IMR-90 (cell line): ENCODE data around the gene CDR2L. TPM values are rescaled to one million over a fixed set of nuclear protein-coding genes. Genes with fewer than 3 reads are reported as not detected.

Source experiments
- ATAC-seq: fragments of 200-7000 bp; cut with Tn5 transposase; 2 replicates; pipeline ENCODE4 v1.9.1; 2020; ENCODE audit warnings: low read depth, mild to moderate bottlenecking, moderate library complexity
- BruUV-seq: library from RNA; stranded (reverse); fragments of 400-500 nt; replicated peaks from 2 replicates; lab custom pipeline; 2021; lab: Mats Ljungman, UMichigan
- CTCF ChIA-PET: fragments of 300-600 bp; formaldehyde crosslinking; extraction: SDS; loops from one replicate; lab custom pipeline; 2021; ENCODE audit warnings: antibody characterized with exemption; lab: Yijun Ruan, JAX
- POLR2A ChIA-PET: fragments of 300-600 bp; sonication (Branson Sonifier 250); formaldehyde crosslinking; loops from one replicate; lab custom pipeline; 2022; ENCODE audit warnings: antibody characterized with exemption; ENCODE audit not compliant: unreplicated experiment; lab: Charles Lee
- DNase-seq: peaks from one replicate; pipeline ENCODE4 v3.0.0; 2013
- H2AFZ ChIP-seq: replicated peaks from 2 replicates; pipeline ENCODE3; 2013; ENCODE audit warnings: low read length, mild to moderate bottlenecking; ENCODE audit not compliant: poor library complexity
- H2AK5ac ChIP-seq: 2 replicates; pipeline ENCODE4 v1.6.1; 2013; ENCODE audit warnings: low read depth, low read length, inconsistent platforms
- H2AK9ac ChIP-seq: replicated peaks from 2 replicates; pipeline ENCODE3; 2013; ENCODE audit warnings: mild to moderate bottlenecking, low read depth, low read length, moderate library complexity; ENCODE audit not compliant: poor library complexity
- H2BK120ac ChIP-seq: 2 replicates; pipeline ENCODE4 v1.6.1; 2013; ENCODE audit warnings: low read depth, low read length, inconsistent platforms
- H2BK15ac ChIP-seq: 3 replicates; pipeline ENCODE4 v1.6.1; 2013; ENCODE audit warnings: low read depth, low read length, inconsistent platforms
- H2BK20ac ChIP-seq: 2 replicates; pipeline ENCODE4 v1.6.1; 2013; ENCODE audit warnings: low read depth, mild to moderate bottlenecking, inconsistent platforms, low read length, moderate library complexity
- H2BK5ac ChIP-seq: 2 replicates; pipeline ENCODE4 v1.6.1; 2013; ENCODE audit warnings: mild to moderate bottlenecking, low read depth, low read length, inconsistent platforms; ENCODE audit not compliant: poor library complexity, severe bottlenecking
- H3K14ac ChIP-seq: replicated peaks from 2 replicates; pipeline ENCODE4 v1.6.1; 2013; ENCODE audit warnings: low read depth, low read length, inconsistent platforms
- H3K18ac ChIP-seq: 2 replicates; pipeline ENCODE4 v1.6.1; 2013; ENCODE audit warnings: low read depth, low read length, control low read depth
- H3K23ac ChIP-seq: 2 replicates; pipeline ENCODE4 v1.6.1; 2013; ENCODE audit warnings: low read depth, low read length, inconsistent platforms
- H3K27ac ChIP-seq: 2 replicates; pipeline ENCODE4 v1.5.1; 2013; ENCODE audit warnings: mild to moderate bottlenecking, control low read depth, low read length; ENCODE audit not compliant: insufficient read depth
- H3K27me3 ChIP-seq: 2 replicates; pipeline ENCODE4 v1.6.1; 2013; ENCODE audit warnings: low read length; ENCODE audit not compliant: control insufficient read depth, insufficient read depth
- H3K36me3 ChIP-seq: 2 replicates; pipeline ENCODE4 v1.6.1; 2013; ENCODE audit warnings: low read length, mixed read lengths; ENCODE audit not compliant: control insufficient read depth, insufficient read depth
- H3K4ac ChIP-seq: 2 replicates; pipeline ENCODE4 v1.6.1; 2013; ENCODE audit warnings: low read depth, low read length, inconsistent platforms
- H3K4me1 ChIP-seq: 2 replicates; pipeline ENCODE4 v1.6.1; 2013; ENCODE audit warnings: low read length, mixed read lengths; ENCODE audit not compliant: control insufficient read depth, insufficient read depth
- H3K4me2 ChIP-seq: 2 replicates; pipeline ENCODE4 v1.6.1; 2013; ENCODE audit warnings: low read depth, mild to moderate bottlenecking, control low read depth, low read length, moderate library complexity
- H3K4me3 ChIP-seq: 2 replicates; pipeline ENCODE4 v1.5.1; 2013; ENCODE audit warnings: low read depth, mild to moderate bottlenecking, control low read depth, low read length, moderate library complexity; ENCODE audit not compliant: insufficient read depth
- H3K56ac ChIP-seq: 2 replicates; pipeline ENCODE4 v1.6.1; 2013; ENCODE audit warnings: low read length, inconsistent platforms; ENCODE audit not compliant: insufficient read depth; ENCODE audit errors: extremely low read depth
- H3K79me1 ChIP-seq, 2 experiments: 2 replicates each; pipeline ENCODE4 v1.6.1; 2013; ENCODE audit warnings: low read length in 2 of 2, inconsistent platforms in 1 of 2, low read depth in 1 of 2
- H3K9ac ChIP-seq: 2 replicates; pipeline ENCODE4 v1.6.1; 2013; ENCODE audit warnings: low read depth, low read length, control low read depth
- H3K9me1 ChIP-seq: 2 replicates; pipeline ENCODE4 v1.6.1; 2013; ENCODE audit warnings: low read length, inconsistent platforms; ENCODE audit not compliant: insufficient read depth
- H3K9me3 ChIP-seq: 2 replicates; pipeline ENCODE4 v1.6.1; 2013; ENCODE audit warnings: low read length; ENCODE audit not compliant: control insufficient read depth, insufficient read depth
- H4K20me1 ChIP-seq: 2 replicates; pipeline ENCODE4 v1.6.1; 2013; ENCODE audit warnings: low read length, inconsistent platforms; ENCODE audit not compliant: insufficient read depth
- H4K5ac ChIP-seq: 2 replicates; pipeline ENCODE4 v1.6.1; 2013; ENCODE audit warnings: mild to moderate bottlenecking, low read depth, low read length, control low read depth
- H4K8ac ChIP-seq, 2 experiments: 2 replicates each; pipeline ENCODE4 v1.6.1; 2013; ENCODE audit warnings: low read depth in 2 of 2, low read length in 2 of 2, control low read depth in 1 of 2, inconsistent platforms in 1 of 2
- H4K91ac ChIP-seq: 2 replicates; pipeline ENCODE4 v1.6.1; 2013; ENCODE audit warnings: low read depth, low read length, inconsistent platforms; ENCODE audit not compliant: insufficient read depth
- BHLHE40 ChIP-seq: fragments of 150-350 bp; IDR thresholded peaks from 2 replicates; pipeline ENCODE4 v1.6.1; 2016; ENCODE audit warnings: mild to moderate bottlenecking, low read depth, low read length
- CEBPB ChIP-seq: IDR thresholded peaks from 2 replicates; pipeline ENCODE4 v1.6.1; 2012; ENCODE audit warnings: low read depth, low read length, improper control_type of control experiment
- CHD1 ChIP-seq: IDR thresholded peaks from 2 replicates; pipeline ENCODE4 v1.6.1; 2012; ENCODE audit warnings: low read depth, low read length, improper control_type of control experiment
- CTCF ChIP-seq: conservative IDR thresholded peaks from 2 replicates; pipeline ENCODE4 v1.5.1; 2012; ENCODE audit warnings: mild to moderate bottlenecking, low read depth, low read length, improper control_type of control experiment
- FOS ChIP-seq: fragments of 150-350 bp; IDR thresholded peaks from 2 replicates; pipeline ENCODE4 v1.6.1; 2016; ENCODE audit warnings: low read depth, low read length
- MAFK ChIP-seq: IDR thresholded peaks from 2 replicates; pipeline ENCODE4 v1.6.1; 2012; ENCODE audit warnings: low read depth, low read length, improper control_type of control experiment
- MXI1 ChIP-seq: IDR thresholded peaks from 2 replicates; pipeline ENCODE4 v1.6.1; 2012; ENCODE audit warnings: low read depth, mild to moderate bottlenecking, low read length, moderate library complexity, borderline replicate concordance
- NFE2L2 ChIP-seq: fragments of 150-350 bp; IDR thresholded peaks from 2 replicates; pipeline ENCODE4 v1.6.1; 2016; ENCODE audit warnings: low read depth, mild to moderate bottlenecking, low read length
- POLR2A ChIP-seq: IDR thresholded peaks from 2 replicates; pipeline ENCODE4 v1.6.1; 2012; ENCODE audit warnings: mild to moderate bottlenecking, low read depth, low read length
- RAD21 ChIP-seq: IDR thresholded peaks from 2 replicates; pipeline ENCODE4 v1.6.1; 2012; ENCODE audit warnings: low read length, improper control_type of control experiment
- RCOR1 ChIP-seq: IDR thresholded peaks from 2 replicates; pipeline ENCODE4 v1.6.1; 2012; ENCODE audit warnings: mild to moderate bottlenecking, low read length, improper control_type of control experiment; ENCODE audit not compliant: insufficient replicate concordance
- RFX5 ChIP-seq: IDR thresholded peaks from 2 replicates; pipeline ENCODE4 v1.8.0; 2012; ENCODE audit warnings: low read depth, mild to moderate bottlenecking, low read length, moderate library complexity
- SMC3 ChIP-seq: fragments of 150-350 bp; IDR thresholded peaks from 2 replicates; pipeline ENCODE4 v1.6.1; 2016; ENCODE audit warnings: low read depth, mild to moderate bottlenecking, antibody characterized with exemption, low read length, moderate library complexity
- WGBS, 2 experiments: methylation state at CpG; one replicate each; pipeline versions ENCODE4 v1.1.5 to v1.1.7; 2013; ENCODE audit warnings: missing lambda C conversion rate in 2 of 2; ENCODE audit not compliant: insufficient read length in 1 of 2; ENCODE audit errors: extremely low coverage in 2 of 2; 5-methylcytosine and 5-hydroxymethylcytosine counted together
- dilution Hi-C: fragments of 300-500 bp; cut with HindIII; formaldehyde crosslinking; loops from one replicate; pipeline ENCODE4 v1.14.3; 2018; ENCODE audit warnings: low sequenced_read_pairs; ENCODE audit not compliant: unreplicated experiment
- in situ Hi-C: fragments of 300-500 bp; cut with MboI; formaldehyde crosslinking; loops from 3 replicates; pipeline ENCODE4 v1.14.3; 2019; ENCODE audit warnings: low sequenced_read_pairs, inconsistent platforms, mixed read lengths
- intact Hi-C: fragments of 100-400 bp; cut with micrococcal nuclease; formaldehyde crosslinking; loops from 2 replicates; pipeline ENCODE4 v1.10.0; 2022
- polyA plus RNA-seq, 3 experiments: library from polyadenylated mRNA; depleted of rRNA; stranded (reverse); fragments of >200 nt; gene quantifications; 2 replicates each; pipeline ENCODE4 v1.2.3, GENCODE V29; 2012; ENCODE audit warnings: low replicate concordance in 1 of 3
- total RNA-seq: library from RNA; depleted of rRNA; stranded (reverse); fragments of >200 nt; gene quantifications from 2 replicates; pipeline ENCODE4 v1.2.3, GENCODE V29; 2012
- TF ChIP-seq, protein P1 (sequence below): fragments of 150-350 bp; IDR thresholded peaks from 2 replicates; pipeline ENCODE4 v1.6.1; 2016; ENCODE audit warnings: low read depth, mild to moderate bottlenecking, low read length, moderate library complexity, borderline replicate concordance

The CDR2L gene
- total and polyA plus RNA-seq, 2 of the 4 experiments (the other 2 are of a cell fraction), result 5.7 to 18.9 TPM

- no peak overlapping the region for H4K5ac ChIP-seq
- dilution Hi-C loops, result no loop called here
Observed at GRCh38 chr17:74954665-74955421, 32.6 kb upstream of the CDR2L start.

More at GRCh38 chr17:74954665-74955421, 32.6 kb upstream of the CDR2L start:
- H2BK5ac ChIP-seq, result no peak overlapping the region
- WGBS, 2 experiments, result 32% methylated on average over 5 of the region's 13 CpGs; no CpG with 5 or more reads in 1 of the 2 experiments
- in situ Hi-C loops (loop anchor here (10.0 kb wide), 1 partner anchor 210 kb away; the partner anchor contains the start of gene NHERF1), intact Hi-C loops (no loop called here)
- no peak for DNase-seq
- H3K36me3 ChIP-seq, result no peaks in the 10 kb centered on the region
- no peak overlapping the region for H2AK9ac ChIP-seq
- no peak overlapping the region for H2AFZ ChIP-seq
- no peak overlapping the region for H3K23ac ChIP-seq
- POLR2A ChIA-PET, result no interaction called here
- no peak overlapping the region for H2BK15ac ChIP-seq
- H4K8ac ChIP-seq, result no peak overlapping the region
- H3K9me3 ChIP-seq, result no peaks in the 10 kb centered on the region
- H3K27ac ChIP-seq, result no peak overlapping the region
- no TSS peak for BruUV-seq
- H3K79me1 ChIP-seq, result no peaks in the 10 kb centered on the region
- H3K4me1 ChIP-seq, result no peaks in the 10 kb centered on the region
- H3K4me2 ChIP-seq, result no peak overlapping the region
- H2BK120ac ChIP-seq, result no peak overlapping the region
- no peak overlapping the region for H3K4me3 ChIP-seq
- no peak overlapping the region for H2AK5ac ChIP-seq
- no peak overlapping the region for H3K9ac ChIP-seq
- no peak overlapping the region for H3K18ac ChIP-seq
- TF ChIP-seq SMC3 (no peak), RAD21 (no peak), RFX5 (no peak), MAFK (no peak), CHD1 (no peak), NFE2L2 (no peak), CTCF (no peak), CEBPB (no peak), BHLHE40 (no peak), POLR2A (no peak), FOS (no peak), MXI1 (no peak), RCOR1 (no peak)
- TF ChIP-seq, protein P1, sequence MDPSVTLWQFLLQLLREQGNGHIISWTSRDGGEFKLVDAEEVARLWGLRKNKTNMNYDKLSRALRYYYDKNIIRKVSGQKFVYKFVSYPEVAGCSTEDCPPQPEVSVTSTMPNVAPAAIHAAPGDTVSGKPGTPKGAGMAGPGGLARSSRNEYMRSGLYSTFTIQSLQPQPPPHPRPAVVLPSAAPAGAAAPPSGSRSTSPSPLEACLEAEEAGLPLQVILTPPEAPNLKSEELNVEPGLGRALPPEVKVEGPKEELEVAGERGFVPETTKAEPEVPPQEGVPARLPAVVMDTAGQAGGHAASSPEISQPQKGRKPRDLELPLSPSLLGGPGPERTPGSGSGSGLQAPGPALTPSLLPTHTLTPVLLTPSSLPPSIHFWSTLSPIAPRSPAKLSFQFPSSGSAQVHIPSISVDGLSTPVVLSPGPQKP, result no peak
- no peak overlapping the region for H2BK20ac ChIP-seq
- H3K9me1 ChIP-seq, result no peaks in the 10 kb centered on the region
- H3K4ac ChIP-seq, result no peak overlapping the region
- H3K14ac ChIP-seq, result no peak overlapping the region
- H4K20me1 ChIP-seq, result no peaks in the 10 kb centered on the region
- CTCF ChIA-PET, result no interaction called here
- no peak overlapping the region for H4K91ac ChIP-seq
- no peak for ATAC-seq
- peaks cover 43% of the 10 kb centered on the region for H3K27me3 ChIP-seq
- H3K56ac ChIP-seq, result no peak overlapping the region
